ENCODE measurements around the gene CSRNP3. TPM values are rescaled to one million over a fixed set of nuclear protein-coding genes. Genes with fewer than 3 reads are reported as not detected.

CSRNP3 gene
- total and polyA plus RNA-seq, 10 donors = 0.30 to 7.4 (median 3.4) TPM

- Histone ChIP-seq H3K4me1 (peaks cover 0 to 1% (median 0%) of the 10 kb centered on the region in 6 donors), H3K27ac (no peak overlapping the region), H3K4me3 (no peak overlapping the region), H3K9me3 (no peaks in the 10 kb centered on the region), H3K27me3 (replicated peaks in 1 of 7) (no peaks in the 10 kb centered on the region), H3K36me3 (no peaks in the 10 kb centered on the region)
- TF ChIP-seq, protein P1, sequence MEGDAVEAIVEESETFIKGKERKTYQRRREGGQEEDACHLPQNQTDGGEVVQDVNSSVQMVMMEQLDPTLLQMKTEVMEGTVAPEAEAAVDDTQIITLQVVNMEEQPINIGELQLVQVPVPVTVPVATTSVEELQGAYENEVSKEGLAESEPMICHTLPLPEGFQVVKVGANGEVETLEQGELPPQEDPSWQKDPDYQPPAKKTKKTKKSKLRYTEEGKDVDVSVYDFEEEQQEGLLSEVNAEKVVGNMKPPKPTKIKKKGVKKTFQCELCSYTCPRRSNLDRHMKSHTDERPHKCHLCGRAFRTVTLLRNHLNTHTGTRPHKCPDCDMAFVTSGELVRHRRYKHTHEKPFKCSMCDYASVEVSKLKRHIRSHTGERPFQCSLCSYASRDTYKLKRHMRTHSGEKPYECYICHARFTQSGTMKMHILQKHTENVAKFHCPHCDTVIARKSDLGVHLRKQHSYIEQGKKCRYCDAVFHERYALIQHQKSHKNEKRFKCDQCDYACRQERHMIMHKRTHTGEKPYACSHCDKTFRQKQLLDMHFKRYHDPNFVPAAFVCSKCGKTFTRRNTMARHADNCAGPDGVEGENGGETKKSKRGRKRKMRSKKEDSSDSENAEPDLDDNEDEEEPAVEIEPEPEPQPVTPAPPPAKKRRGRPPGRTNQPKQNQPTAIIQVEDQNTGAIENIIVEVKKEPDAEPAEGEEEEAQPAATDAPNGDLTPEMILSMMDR (IDR thresholded peaks at IDR 0.05 in 8 of 11, conservative IDR thresholded peaks at IDR 0.05 in 3 of 11) = no peak
- TF ChIP-seq POLR2A (IDR thresholded peaks at IDR 0.05) (no peak), POLR2AphosphoS5 (IDR thresholded peaks at IDR 0.05) (no peak)
- DNase-seq = no peak
- intact Hi-C loops (cut with DNase I; ENCODE audit: low total_unique reads) = no loop called here
- WGBS, 5 donors = 85 to 95% (median 89%) methylated on average over 2 of the region's 2 CpGs
Measured at GRCh38 chr2:165567273-165567672, 97.8 kb downstream of the CSRNP3 start.

DNA sequence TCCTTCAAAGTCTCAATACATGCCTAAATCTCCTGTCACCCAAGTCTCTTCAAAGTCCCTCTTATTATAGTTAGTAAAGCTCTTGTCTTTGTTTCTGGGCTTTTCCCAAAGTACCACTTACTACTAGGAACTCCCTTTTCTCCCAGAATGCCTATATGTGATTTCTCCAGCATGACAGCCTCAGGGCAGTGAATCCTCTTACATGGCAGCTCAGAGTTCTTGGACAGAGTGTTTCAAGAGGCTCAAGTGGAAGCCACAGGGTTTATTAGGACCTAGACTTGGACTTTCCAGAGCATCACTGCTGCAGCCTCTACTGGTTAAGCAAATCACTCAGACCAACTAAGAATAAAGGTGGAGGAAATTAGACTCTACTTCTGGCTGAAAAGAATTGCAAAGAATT is 98.9 kb downstream of the CSRNP3 start:
- Histone ChIP-seq H3K36me3 (no peaks in the 10 kb centered on the region), H3K4me3 (no peak overlapping the region), H3K27ac (no peak overlapping the region), H3K4me1 (no peaks in the 10 kb centered on the region), H3K9me3 (no peaks in the 10 kb centered on the region), H3K27me3 (replicated peaks in 1 of 7) (no peaks in the 10 kb centered on the region)
- no peak for DNase-seq
- TF ChIP-seq POLR2A (IDR thresholded peaks at IDR 0.05) = no peak
- TF ChIP-seq POLR2AphosphoS5 (IDR thresholded peaks at IDR 0.05) = no peak
- TF ChIP-seq, protein P1 (IDR thresholded peaks at IDR 0.05 in 8 of 11, conservative IDR thresholded peaks at IDR 0.05 in 3 of 11) = no peak
- intact Hi-C loops (cut with DNase I; ENCODE audit: low total_unique reads) = no loop called here

- Histone ChIP-seq H3K4me3 (no peak overlapping the region), H3K27ac (no peak overlapping the region), H3K27me3 (replicated peaks in 1 of 7) (peaks cover 0 to 6% (median 0%) of the 10 kb centered on the region in 7 donors), H3K4me1 (peaks cover 0 to 5% (median 0%) of the 10 kb centered on the region in 6 donors), H3K9me3 (no peaks in the 10 kb centered on the region), H3K36me3 (no peaks in the 10 kb centered on the region)
- WGBS, 5 donors = 96 to 100% (median 98%) methylated on average over 1 of the region's 1 CpG
- intact Hi-C loops (cut with DNase I; ENCODE audit: low total_unique reads) = no loop called here
- no peak for DNase-seq
- TF ChIP-seq POLR2AphosphoS5 (IDR thresholded peaks at IDR 0.05) (no peak), POLR2A (IDR thresholded peaks at IDR 0.05) (no peak)
- TF ChIP-seq, protein P1 (IDR thresholded peaks at IDR 0.05 in 8 of 11, conservative IDR thresholded peaks at IDR 0.05 in 3 of 11) = no peak
Measured at GRCh38 chr2:165571477-165571876, 102.0 kb downstream of the CSRNP3 start.

- WGBS, 5 donors = 50 to 75% (median 62%) methylated on average over 3 of the region's 3 CpGs
- Histone ChIP-seq H3K27ac (no peak overlapping the region), H3K4me3 (no peak overlapping the region), H3K27me3 (replicated peaks in 1 of 7) (peaks cover 0 to 6% (median 0%) of the 10 kb centered on the region in 7 donors), H3K36me3 (no peaks in the 10 kb centered on the region), H3K9me3 (no peaks in the 10 kb centered on the region), H3K4me1 (peaks cover 0 to 5% (median 0%) of the 10 kb centered on the region in 6 donors)
- intact Hi-C loops (cut with DNase I; ENCODE audit: low total_unique reads) = no loop called here
- no peak for DNase-seq
- TF ChIP-seq, protein P1 (IDR thresholded peaks at IDR 0.05 in 8 of 11, conservative IDR thresholded peaks at IDR 0.05 in 3 of 11) = no peak
- TF ChIP-seq POLR2A (IDR thresholded peaks at IDR 0.05) = no peak
- no peak for TF ChIP-seq POLR2AphosphoS5 (IDR thresholded peaks at IDR 0.05)
Measured at GRCh38 chr2:165572151-165572550, 102.7 kb downstream of the CSRNP3 start.

Data from spleen (tissue), 11 donors.